ENCODE data around the gene SMARCAL1.

SMARCAL1 gene

DNA sequence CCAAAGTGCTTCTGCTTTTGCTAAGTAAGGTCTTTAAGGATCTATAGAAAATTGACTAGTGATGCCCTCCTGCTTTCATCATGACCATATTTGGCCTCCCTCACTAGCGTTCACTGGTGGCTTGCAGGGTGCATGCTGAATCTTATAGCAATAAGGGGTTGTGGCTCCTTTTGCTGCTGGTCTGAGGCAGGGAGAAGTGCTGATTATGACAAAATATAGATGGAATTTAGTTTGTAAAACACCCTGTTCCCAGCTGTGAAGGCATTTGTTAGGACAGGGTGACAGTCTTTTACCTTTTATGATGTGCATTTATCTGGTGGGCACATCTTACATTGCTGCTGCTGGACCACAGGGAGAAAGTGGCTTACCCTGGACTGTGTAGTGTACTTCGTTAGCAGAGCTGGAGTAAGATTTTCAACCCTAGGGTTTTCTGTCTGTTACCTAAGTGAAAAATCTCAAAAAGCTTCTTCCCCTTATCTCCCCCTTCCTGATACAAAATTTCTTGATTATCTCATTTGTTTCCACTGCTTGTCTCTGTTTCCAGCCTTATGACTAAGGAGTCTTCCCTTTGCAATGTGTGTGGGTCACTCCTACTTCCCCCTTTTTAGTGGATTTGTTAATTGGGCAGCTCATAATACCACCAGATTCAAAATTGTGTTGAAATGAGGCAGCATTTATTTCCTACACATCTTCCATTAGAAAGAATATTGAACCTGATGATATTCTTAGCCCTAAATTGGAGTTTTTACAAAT is 65.2 kb downstream of the SMARCAL1 start:
- DNase-seq, result no peak

DNA sequence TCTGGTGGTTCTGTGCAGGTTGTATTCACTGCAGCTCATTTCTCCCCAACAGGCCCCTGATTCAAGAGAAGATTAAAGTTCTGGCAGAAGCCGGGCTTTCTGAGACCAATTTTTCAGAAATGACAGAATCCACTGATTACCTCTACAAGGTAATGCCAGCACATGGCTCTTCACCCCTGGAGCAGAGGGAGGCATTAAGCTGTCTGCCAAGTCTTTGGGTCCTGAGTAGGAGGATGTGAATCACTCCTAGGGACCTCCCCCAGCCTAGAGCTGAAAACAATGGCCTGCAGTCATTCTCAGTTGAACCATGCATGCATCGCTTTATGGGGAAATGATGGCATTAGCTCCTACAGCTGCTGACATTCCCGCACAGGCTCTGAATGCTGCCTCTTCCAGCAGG is 65.9 kb downstream of the SMARCAL1 start:
- DNase-seq, result no peak

GRCh38 chr2:216478791-216479190 is 66.5 kb downstream of the SMARCAL1 start:
- DNase-seq, result no peak

DNA sequence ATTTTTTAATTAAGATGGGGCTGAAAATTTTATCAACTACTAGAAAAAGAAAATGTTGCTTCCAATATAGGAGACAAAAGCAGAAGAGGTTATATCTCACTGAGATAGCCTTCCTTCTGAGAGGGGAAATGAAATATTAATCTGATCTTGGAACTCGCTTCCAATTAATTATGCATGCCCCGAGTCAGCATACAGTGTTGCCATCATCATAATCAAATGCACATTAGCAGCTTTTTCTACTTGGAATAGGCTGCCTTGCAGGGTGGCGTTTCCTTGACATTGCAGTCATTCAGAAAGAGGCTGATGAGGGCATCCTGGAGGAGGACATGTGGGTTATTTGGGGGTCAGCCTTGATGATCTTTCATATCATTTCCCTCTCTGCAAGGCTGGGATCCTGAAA is 67.9 kb downstream of the SMARCAL1 start:
- no peak for DNase-seq

- no peak for DNase-seq
Measured at GRCh38 chr2:216482640-216483039, 70.4 kb downstream of the SMARCAL1 start.

DNA sequence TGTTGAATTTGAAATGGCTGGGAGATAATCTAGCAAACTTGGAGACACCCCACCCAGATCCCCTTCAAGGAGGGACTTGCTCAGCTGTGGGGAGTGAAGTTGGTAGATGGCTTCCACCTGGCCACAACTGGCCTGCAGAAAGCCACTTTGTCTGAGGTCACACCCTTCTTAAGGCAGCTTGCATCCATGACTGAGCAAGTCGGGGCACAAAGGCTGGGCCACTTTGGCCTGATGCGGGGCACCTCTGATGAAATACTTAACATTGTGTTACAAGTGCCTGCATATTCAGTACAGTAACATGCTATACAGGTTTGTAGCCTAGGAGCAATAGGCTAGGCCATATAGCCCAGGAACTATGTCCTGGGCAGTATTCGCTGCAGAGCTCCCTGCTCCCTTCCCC is 73.0 kb downstream of the SMARCAL1 start:
- no peak for DNase-seq

DNA sequence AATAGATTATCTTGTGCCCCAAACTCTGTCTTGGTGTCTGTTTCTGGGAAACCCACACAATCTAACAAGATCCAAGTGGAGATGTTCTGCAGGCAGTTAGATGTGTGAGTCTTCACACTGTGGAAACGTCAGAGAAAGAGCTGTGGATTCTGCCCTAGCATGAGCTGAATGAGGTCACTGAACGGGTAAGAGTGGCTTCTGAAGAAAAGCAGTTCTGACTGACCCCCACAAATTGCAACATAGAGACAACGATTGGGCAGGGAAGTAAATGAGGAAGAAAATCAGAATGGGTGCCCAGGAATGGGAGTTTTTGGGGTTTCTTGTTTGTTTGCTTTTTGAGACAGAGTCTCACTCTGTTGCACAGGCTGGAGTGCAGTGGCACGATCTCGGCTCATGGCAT is 73.5 kb downstream of the SMARCAL1 start:
- no peak for DNase-seq

GRCh38 chr2:216486271-216486670 is 74.0 kb downstream of the SMARCAL1 start:
- no peak for DNase-seq

GRCh38 chr2:216486708-216487107 is 74.4 kb downstream of the SMARCAL1 start:
- no peak for DNase-seq

GRCh38 chr2:216490061-216490460 is 77.8 kb downstream of the SMARCAL1 start:
- DNase-seq, result no peak

- no peak for DNase-seq
Measured at GRCh38 chr2:216491793-216492596, 79.7 kb downstream of the SMARCAL1 start.

- DNase-seq, result no peak
Measured at GRCh38 chr2:216492597-216493333, 80.5 kb downstream of the SMARCAL1 start.

GRCh38 chr2:216493334-216493685 is 81.0 kb downstream of the SMARCAL1 start:
- no peak for DNase-seq

GRCh38 chr2:216495656-216496055 is 83.4 kb downstream of the SMARCAL1 start:
- no peak for DNase-seq

- no peak for DNase-seq
Measured at GRCh38 chr2:216497382-216498069, 85.2 kb downstream of the SMARCAL1 start.

- DNase-seq, result no peak
Measured at GRCh38 chr2:216498070-216498378, 85.7 kb downstream of the SMARCAL1 start.

DNA sequence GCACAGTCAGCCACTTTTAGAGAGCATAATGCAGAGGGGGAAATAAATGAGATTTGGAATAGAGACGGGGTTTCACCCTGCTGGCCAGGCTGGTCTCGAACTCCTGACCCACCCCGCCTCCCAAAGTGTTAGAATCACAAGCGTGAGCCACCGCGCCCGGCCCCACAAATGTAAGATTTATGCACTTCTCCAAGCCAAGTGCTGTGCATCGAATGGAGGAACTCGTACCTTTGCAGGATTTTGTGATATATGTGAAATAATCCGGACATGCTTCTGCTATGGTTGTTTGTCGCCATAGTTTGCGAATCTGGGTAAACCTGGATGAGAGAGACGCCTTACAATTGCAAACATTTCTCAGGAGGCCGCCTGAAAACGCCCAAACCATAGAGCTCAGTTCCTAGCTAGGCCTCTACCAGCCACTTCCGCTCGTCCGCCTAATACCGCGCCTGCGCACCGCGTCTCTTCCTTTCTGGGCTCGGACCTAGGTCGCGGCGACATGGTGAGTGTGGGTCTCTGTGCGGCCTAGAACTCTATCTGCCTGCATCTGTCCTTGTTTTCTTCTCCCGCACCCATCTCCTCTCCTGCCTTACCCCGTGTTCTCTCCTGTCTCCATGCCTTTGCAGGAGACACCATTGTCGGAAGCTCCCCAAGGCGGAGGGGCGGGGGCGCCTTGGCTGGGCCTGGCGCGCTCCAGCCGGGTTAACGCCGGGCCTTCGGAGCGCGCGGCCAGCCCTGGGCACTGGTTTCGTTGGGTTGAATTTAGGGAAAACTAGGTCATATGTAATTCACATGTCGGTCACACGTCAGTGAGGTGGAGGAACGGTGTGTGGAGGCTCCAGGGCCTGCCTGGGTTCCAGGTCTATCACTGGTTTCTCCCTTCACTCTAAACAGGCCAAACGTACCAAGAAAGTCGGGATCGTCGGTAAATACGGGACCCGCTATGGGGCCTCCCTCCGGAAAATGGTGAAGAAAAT is 86.4 kb downstream of the SMARCAL1 start, which contains the start of gene RPL37A:
Gene RPL37A (plus strand): TSS at position 466 of the 974 bp plus-strand sequence. CDS start 31 bp downstream, at position 497.
- DNase-seq, result peak; percentile 88

DNA sequence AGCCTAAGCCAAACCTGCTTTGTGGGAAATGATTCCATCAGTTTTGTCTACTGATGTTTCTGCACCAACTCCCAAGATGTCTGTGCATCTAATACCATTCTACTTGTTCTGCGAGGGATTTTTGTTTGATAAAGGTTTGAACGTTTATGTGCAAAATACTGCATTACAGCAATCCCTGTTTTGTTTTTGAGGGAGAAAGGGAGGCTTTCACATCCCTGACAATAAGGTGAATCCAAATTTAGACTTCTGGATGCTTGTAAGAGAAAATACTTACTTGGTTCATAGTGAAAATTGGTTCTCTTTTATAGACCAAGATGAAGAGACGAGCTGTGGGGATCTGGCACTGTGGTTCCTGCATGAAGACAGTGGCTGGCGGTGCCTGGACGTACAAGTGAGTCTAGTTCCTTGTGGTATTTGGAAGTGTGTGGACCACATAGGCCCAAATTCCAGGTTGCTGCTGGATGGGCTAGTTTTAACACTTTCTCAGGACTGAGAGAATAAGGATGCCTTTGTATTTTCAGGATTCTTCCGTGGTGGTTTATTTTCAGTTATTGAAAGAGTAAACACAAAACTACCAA is 87.4 kb downstream of the SMARCAL1 start:
- no peak for DNase-seq

DNA sequence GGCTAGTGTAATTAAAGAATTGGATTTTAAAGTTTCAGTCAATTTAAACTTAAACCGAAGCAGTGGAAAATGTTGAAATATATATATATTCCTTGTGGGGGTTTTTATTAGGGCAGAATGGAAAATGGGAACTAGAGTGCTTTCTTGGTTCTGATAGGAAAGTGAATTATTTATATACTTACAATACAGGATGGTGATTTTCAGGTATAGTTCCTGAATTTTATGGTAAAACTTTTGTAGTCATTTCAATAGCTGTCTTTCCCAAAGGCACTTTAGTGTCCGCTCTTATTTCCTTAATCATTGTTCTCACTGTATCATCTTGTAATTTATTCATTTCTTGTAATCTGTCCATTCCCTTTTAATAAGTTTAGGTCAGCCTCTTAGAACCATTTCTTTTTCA is 88.3 kb downstream of the SMARCAL1 start:
- DNase-seq, result no peak

DNA sequence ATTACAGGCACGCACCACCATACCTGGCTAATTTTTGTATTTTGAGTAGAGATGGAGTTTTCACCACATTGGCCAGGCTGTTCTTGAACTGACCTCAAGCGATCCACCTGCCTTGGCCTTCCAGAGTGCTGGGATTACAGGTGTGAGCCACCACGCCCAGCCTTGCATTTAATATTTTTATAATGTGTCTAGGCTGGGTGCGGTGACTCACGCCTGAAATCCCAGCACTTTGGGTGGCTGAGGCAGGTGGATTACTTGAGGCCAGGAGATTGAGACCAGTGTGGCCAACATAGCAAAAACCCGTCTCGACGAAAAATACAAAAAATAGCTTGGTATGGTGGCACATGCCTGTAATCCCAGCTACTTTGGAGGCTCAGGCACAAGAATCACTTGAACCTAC is 89.6 kb downstream of the SMARCAL1 start:
- no peak for DNase-seq

DNA sequence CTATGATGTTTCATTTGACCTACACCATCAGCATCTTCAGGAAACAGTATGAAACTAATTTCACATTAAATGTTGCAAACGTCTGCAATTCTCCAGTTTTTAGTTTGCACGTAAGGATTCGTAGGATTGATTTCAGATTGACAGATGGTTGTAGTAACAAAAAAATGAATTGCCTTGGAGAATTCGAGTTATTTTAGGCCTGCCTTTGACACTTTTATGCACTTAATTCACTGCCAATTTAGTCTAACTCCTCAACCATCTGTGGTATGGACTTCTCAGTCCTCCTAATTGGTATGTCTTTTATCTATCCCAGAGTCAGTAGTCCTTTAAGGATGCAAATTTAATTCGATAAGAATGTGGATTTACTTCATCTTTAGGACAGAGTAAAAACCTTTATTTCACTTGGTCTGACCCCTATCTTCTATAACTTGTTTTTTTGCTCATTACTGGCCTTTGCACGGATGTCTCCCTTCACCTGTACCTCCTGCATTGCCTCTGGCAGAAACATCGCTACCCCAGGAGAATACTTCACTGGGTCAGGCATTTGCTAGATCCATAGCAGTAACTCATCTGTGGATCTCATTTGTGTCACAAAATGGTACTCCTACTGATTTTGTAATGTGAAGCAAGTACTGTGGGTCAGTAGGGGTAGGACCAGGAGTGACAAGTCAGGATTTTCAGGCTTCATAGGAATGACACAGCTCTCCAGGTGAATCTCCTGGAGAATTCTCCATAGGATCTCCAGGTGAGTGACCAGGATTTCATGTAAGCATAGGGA is 90.3 kb downstream of the SMARCAL1 start:
- DNase-seq, result no peak

Data from DMS 273 treated with DMSO at 0.1 percent for 48 hours (cell line).